GM12801 (cell line): ENCODE results near the gene SLC8A2.

Experiments used
- TF ChIP-seq, protein P1 (sequence below): IDR thresholded peaks from one replicate; pipeline ENCODE4 v1.5.1; 2011; ENCODE audit warnings: control low read depth; ENCODE audit not compliant: insufficient read length; ENCODE audit errors: extremely low read depth

SLC8A2 gene

GRCh38 chr19:47512948-47513319 lies 41.2 kb upstream of the SLC8A2 start:
- TF ChIP-seq, protein P1, sequence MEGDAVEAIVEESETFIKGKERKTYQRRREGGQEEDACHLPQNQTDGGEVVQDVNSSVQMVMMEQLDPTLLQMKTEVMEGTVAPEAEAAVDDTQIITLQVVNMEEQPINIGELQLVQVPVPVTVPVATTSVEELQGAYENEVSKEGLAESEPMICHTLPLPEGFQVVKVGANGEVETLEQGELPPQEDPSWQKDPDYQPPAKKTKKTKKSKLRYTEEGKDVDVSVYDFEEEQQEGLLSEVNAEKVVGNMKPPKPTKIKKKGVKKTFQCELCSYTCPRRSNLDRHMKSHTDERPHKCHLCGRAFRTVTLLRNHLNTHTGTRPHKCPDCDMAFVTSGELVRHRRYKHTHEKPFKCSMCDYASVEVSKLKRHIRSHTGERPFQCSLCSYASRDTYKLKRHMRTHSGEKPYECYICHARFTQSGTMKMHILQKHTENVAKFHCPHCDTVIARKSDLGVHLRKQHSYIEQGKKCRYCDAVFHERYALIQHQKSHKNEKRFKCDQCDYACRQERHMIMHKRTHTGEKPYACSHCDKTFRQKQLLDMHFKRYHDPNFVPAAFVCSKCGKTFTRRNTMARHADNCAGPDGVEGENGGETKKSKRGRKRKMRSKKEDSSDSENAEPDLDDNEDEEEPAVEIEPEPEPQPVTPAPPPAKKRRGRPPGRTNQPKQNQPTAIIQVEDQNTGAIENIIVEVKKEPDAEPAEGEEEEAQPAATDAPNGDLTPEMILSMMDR: no peak

DNA sequence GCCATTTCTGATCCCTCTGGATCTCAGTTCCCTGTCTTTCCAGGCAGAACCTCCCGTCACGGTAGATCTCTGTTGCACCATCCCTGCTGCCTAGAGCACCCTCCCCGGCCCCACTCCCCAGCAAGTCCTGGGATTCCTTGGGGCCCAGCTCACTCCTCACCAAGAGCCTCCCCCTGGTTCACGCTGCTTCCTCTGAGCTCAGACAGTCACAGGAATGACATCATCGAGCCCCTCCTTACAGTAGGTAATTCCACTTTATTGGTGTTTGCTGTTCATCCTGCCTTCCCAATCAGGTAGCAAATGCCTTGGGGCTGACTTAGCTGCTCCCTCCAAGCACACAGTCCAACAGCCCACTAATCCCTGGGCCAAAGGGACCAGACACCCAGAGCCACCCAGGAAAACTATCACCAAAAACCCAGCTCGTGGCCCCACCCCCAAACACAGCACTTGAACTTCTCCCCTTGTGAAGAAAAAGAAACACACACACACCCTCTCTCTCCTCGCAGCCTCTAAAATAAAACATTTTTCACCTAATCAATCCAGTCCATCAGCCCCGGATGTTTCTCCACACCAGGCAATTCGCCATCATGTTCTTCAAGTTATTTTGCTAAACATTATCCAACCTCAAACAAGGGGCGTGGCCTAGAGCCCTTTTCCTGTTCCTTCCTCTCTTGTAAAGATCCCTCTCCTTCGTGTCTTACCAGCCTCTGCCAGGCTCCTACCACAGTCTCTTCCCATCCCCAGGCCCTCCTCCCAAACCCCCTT lies 40.7 kb upstream of the SLC8A2 start:
- TF ChIP-seq, protein P1: no peak

- TF ChIP-seq, protein P1: no peak
Measured at GRCh38 chr19:47511681-47512080, 40.0 kb upstream of the SLC8A2 start.

DNA sequence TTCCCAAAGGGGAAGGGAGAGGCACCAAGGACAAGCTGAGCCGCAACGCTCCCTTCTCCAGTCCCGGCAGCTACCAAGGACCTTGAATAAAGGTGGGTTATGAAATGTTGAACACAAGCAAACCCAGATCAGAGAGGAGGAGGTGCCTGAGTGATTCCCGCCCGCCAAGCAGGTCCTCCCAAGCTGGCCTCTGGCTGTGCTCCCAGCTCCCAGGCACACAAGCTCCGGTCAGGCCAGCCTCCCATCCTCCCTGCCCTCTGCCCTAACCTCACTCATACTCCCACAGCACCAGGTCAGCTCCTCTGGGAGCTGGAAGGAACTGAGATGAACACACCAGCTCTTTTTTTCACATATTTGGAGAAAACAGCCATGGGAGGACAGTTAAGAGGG lies 39.4 kb upstream of the SLC8A2 start:
- TF ChIP-seq, protein P1: no peak

- TF ChIP-seq, protein P1: no peak
Measured at GRCh38 chr19:47510516-47511127, 38.9 kb upstream of the SLC8A2 start.

- TF ChIP-seq, protein P1: no peak
Measured at GRCh38 chr19:47509973-47510372, 38.3 kb upstream of the SLC8A2 start.

- TF ChIP-seq, protein P1: no peak
Measured at GRCh38 chr19:47509170-47509847, 37.6 kb upstream of the SLC8A2 start.
